ENCODE results near the gene CHN2. TPM values are rescaled to one million over a fixed set of nuclear protein-coding genes. Genes with fewer than 3 reads are reported as not detected.

The CHN2 gene
- total RNA-seq, 1 experiment from 2014 or later, result 0.15 TPM

GRCh38 chr7:29478226-29478625, 283.7 kb downstream of the CHN2 start:
- CTCF ChIA-PET, result interaction anchor here (0.6 kb wide), 1 partner anchor 317 kb away, joined by 3 read pairs; no protein-coding TSS in a partner anchor
- no peak overlapping the region for H3K27ac ChIP-seq (ENCODE audit: low read length)

GRCh38 chr7:29478687-29479240, 284.2 kb downstream of the CHN2 start:
- ATAC-seq (no peak), DNase-seq (ENCODE audit: low read depth, low spot score) (no peak)
- H3K9me3 ChIP-seq (ENCODE audit: control insufficient read depth, insufficient read depth, low read depth, low read length), result no peaks in the 10 kb centered on the region
- TF ChIP-seq SIN3A (IDR thresholded peaks at IDR 0.05; ENCODE audit: borderline replicate concordance, insufficient read depth, low read depth, low read length) (no peak), TCF7L2 (IDR thresholded peaks at IDR 0.05; ENCODE audit: low read depth, low read length) (no peak), REST (IDR thresholded peaks at IDR 0.05; ENCODE audit: insufficient read depth in 1 of 2, low read depth in 2 of 2, low read length in 1 of 2) (no peak), POLR2AphosphoS5 (IDR thresholded peaks at IDR 0.05; ENCODE audit: low read depth, low read length) (no peak), CTCF (IDR thresholded peaks at IDR 0.05) (no peak)
- ChIA-PET POLR2A (no interaction called here), CTCF (no interaction called here)
- no peak overlapping the region for H3K4me3 ChIP-seq (ENCODE audit: low read depth in 2 of 2, low read length in 2 of 2)
- in situ Hi-C loops (cut with HindIII; ENCODE audit: low pct_unique_long_range_greater_than_20kb, low sequenced_read_pairs) (no loop called here), intact Hi-C loops (cut with micrococcal nuclease; ENCODE audit: unreplicated experiment) (no loop called here)
- H3K27me3 ChIP-seq (ENCODE audit: control insufficient read depth, insufficient read depth, low read length), result peaks cover 14% of the 10 kb centered on the region
- H3K27ac ChIP-seq (ENCODE audit: low read length), result no peak overlapping the region
- no peaks in the 10 kb centered on the region for H3K4me1 ChIP-seq (ENCODE audit: control insufficient read depth, insufficient read depth, low read length)
- no TSS peak for BruUV-seq (replicated peaks)
- no peaks in the 10 kb centered on the region for H3K36me3 ChIP-seq (ENCODE audit: control insufficient read depth, insufficient read depth, low read length)

More at GRCh38 chr7:29478226-29478625, 283.7 kb downstream of the CHN2 start:
- peaks cover 14% of the 10 kb centered on the region for H3K27me3 ChIP-seq (ENCODE audit: control insufficient read depth, insufficient read depth, low read length)
- TF ChIP-seq CTCF (IDR thresholded peaks at IDR 0.05), result no peak
- no peak for TF ChIP-seq POLR2AphosphoS5 (IDR thresholded peaks at IDR 0.05; ENCODE audit: low read depth, low read length)
- no peak for TF ChIP-seq SIN3A (IDR thresholded peaks at IDR 0.05; ENCODE audit: borderline replicate concordance, insufficient read depth, low read depth, low read length)
- no peak for TF ChIP-seq REST (IDR thresholded peaks at IDR 0.05; ENCODE audit: insufficient read depth in 1 of 2, low read depth in 2 of 2, low read length in 1 of 2)
- TF ChIP-seq TCF7L2 (IDR thresholded peaks at IDR 0.05; ENCODE audit: low read depth, low read length), result no peak
- no peaks in the 10 kb centered on the region for H3K36me3 ChIP-seq (ENCODE audit: control insufficient read depth, insufficient read depth, low read length)
- H3K9me3 ChIP-seq (ENCODE audit: control insufficient read depth, insufficient read depth, low read depth, low read length), result no peaks in the 10 kb centered on the region
- no peaks in the 10 kb centered on the region for H3K4me1 ChIP-seq (ENCODE audit: control insufficient read depth, insufficient read depth, low read length)
- ATAC-seq (no peak), DNase-seq (ENCODE audit: low read depth, low spot score) (no peak)
- in situ Hi-C loops (cut with HindIII; ENCODE audit: low pct_unique_long_range_greater_than_20kb, low sequenced_read_pairs) (no loop called here), intact Hi-C loops (cut with micrococcal nuclease; ENCODE audit: unreplicated experiment) (no loop called here)
- POLR2A ChIA-PET, result no interaction called here
- BruUV-seq (replicated peaks), result no TSS peak
- no peak overlapping the region for H3K4me3 ChIP-seq (ENCODE audit: low read depth in 2 of 2, low read length in 2 of 2)

Data from Panc1 (cell line).